WTC11 (cell line): ENCODE results near the gene TMEM144.

Source experiments
- CTCF ChIP-seq: fragments of 200-600 bp; IDR thresholded peaks from 2 replicates; pipeline ENCODE4 v1.8.0; 2022; ENCODE audit warnings: antibody characterized with exemption
- ELF4 ChIP-seq: sonication (generic); formaldehyde crosslinking; IDR thresholded peaks from 2 replicates; pipeline ENCODE4 v1.8.1; 2022; ENCODE audit warnings: low read depth, mild to moderate bottlenecking, moderate library complexity, missing genetic modification reagents
- IRF1 ChIP-seq: sonication (generic); formaldehyde crosslinking; IDR thresholded peaks from 2 replicates; pipeline ENCODE4 v1.8.0; 2023; ENCODE audit warnings: missing genetic modification reagents

- no peak for TF ChIP-seq ELF4 (CRISPR knock-in tag)
- TF ChIP-seq CTCF = no peak
- no peak for TF ChIP-seq IRF1 (CRISPR knock-in tag)
Measured at GRCh38 chr4:158209825-158210807, at the start of gene TMEM144.
